Hepatocyte (in vitro differentiated cells): ENCODE measurements around the gene BRPF3.

Experiments
- EZH2 ChIP-seq: fragments of 200-600 bp; sonication (generic); IDR thresholded peaks from 2 replicates; pipeline ENCODE4 v1.6.1; 2016; ENCODE audit warnings: antibody characterized with exemption, mild to moderate bottlenecking, borderline replicate concordance
- TF ChIP-seq, protein P1 (sequence below): fragments of 200-600 bp; sonication (generic); IDR thresholded peaks from 2 replicates; pipeline ENCODE4 v1.5.1; 2016; ENCODE audit warnings: antibody characterized with exemption, mild to moderate bottlenecking; ENCODE audit not compliant: poor library complexity

DNA sequence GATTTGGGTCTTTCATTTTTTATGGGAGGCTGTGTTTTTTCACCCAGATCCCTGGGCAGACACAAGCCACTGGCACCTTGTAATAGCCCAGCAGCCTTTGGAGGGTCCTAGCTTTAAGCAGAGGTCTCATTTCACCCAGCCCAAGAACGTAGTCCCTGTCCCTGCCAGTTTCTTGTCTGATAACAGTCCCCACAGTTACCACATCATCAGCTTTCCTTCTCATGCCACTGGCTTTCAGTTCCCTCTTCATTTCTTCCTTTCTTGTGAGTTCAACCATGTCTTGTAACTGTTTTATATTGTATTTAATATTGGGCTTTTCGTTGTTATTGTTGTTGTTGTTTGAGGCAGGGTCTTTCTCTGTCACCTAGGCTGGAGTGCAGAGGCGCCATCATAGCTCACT is 83.9 kb downstream of the BRPF3 start:
- TF ChIP-seq, protein P1, sequence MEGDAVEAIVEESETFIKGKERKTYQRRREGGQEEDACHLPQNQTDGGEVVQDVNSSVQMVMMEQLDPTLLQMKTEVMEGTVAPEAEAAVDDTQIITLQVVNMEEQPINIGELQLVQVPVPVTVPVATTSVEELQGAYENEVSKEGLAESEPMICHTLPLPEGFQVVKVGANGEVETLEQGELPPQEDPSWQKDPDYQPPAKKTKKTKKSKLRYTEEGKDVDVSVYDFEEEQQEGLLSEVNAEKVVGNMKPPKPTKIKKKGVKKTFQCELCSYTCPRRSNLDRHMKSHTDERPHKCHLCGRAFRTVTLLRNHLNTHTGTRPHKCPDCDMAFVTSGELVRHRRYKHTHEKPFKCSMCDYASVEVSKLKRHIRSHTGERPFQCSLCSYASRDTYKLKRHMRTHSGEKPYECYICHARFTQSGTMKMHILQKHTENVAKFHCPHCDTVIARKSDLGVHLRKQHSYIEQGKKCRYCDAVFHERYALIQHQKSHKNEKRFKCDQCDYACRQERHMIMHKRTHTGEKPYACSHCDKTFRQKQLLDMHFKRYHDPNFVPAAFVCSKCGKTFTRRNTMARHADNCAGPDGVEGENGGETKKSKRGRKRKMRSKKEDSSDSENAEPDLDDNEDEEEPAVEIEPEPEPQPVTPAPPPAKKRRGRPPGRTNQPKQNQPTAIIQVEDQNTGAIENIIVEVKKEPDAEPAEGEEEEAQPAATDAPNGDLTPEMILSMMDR = no peak
- no peak for TF ChIP-seq EZH2
